MCF 10A (cell line): Measurements from ENCODE around the gene XYLT2. TPM values are rescaled to one million over a fixed set of nuclear protein-coding genes. Genes with fewer than 3 reads are reported as not detected.
A peak's percentile ranks its signal among the peaks of the same experiment; 100 is the strongest.

Source experiments
- BruUV-seq: library from RNA; stranded (reverse); fragments of 400-500 nt; replicated peaks from 2 replicates; lab custom pipeline; 2021; lab: Mats Ljungman, UMichigan
- CTCF ChIA-PET: fragments of 300-600 bp; sonication (Branson Sonifier 250); formaldehyde crosslinking; extraction: SDS; loops from one replicate; lab custom pipeline; 2021; ENCODE audit warnings: antibody characterized with exemption, inconsistent platforms; lab: Yijun Ruan, JAX
- POLR2A ChIA-PET: fragments of 300-600, 350-650 bp; sonication (Branson Sonifier 250); formaldehyde crosslinking; extraction: SDS; loops from one replicate; lab custom pipeline; 2020; ENCODE audit warnings: antibody characterized with exemption, inconsistent platforms; lab: Yijun Ruan, JAX
- DNase-seq: peaks from one replicate; pipeline ENCODE4 v3.0.0-alpha.2; 2018; ENCODE audit not compliant: unreplicated experiment
- H3K27ac Mint-ChIP-seq: one replicate; pipeline ENCODE4 v1.8.0; 2022; ENCODE audit warnings: mild to moderate bottlenecking, low read depth, mixed read lengths; ENCODE audit not compliant: unreplicated experiment
- H3K27me3 Mint-ChIP-seq: one replicate; pipeline ENCODE4 v1.8.0; 2022; ENCODE audit warnings: mixed read lengths; ENCODE audit not compliant: insufficient read depth, unreplicated experiment
- H3K36me3 Mint-ChIP-seq: one replicate; pipeline ENCODE4 v1.8.0; 2022; ENCODE audit warnings: mild to moderate bottlenecking, moderate library complexity, mixed read lengths; ENCODE audit not compliant: insufficient read depth, unreplicated experiment
- H3K4me1 Mint-ChIP-seq: one replicate; pipeline ENCODE4 v1.8.0; 2022; ENCODE audit warnings: mixed read lengths; ENCODE audit not compliant: insufficient read depth, unreplicated experiment
- H3K4me3 Mint-ChIP-seq: one replicate; pipeline ENCODE4 v1.8.0; 2022; ENCODE audit warnings: mild to moderate bottlenecking, moderate library complexity, mixed read lengths; ENCODE audit not compliant: unreplicated experiment
- H3K9me3 Mint-ChIP-seq: one replicate; pipeline ENCODE4 v1.8.0; 2022; ENCODE audit warnings: mixed read lengths; ENCODE audit not compliant: unreplicated experiment
- CTCF ChIP-seq: fragments of 200-600 bp; IDR thresholded peaks from one replicate; pipeline ENCODE4 v1.8.0; 2022; ENCODE audit warnings: antibody characterized with exemption, mild to moderate bottlenecking; ENCODE audit not compliant: unreplicated experiment
- intact Hi-C: fragments of 100-400 bp; cut with micrococcal nuclease; formaldehyde crosslinking; loops from 2 replicates; pipeline ENCODE4 v1.14.1; 2022
- total RNA-seq: library from RNA; stranded (reverse); gene quantifications from 2 replicates; pipeline ENCODE4 v1.2.3, GENCODE V29; 2022

The XYLT2 gene
- total RNA-seq, 1 experiment from 2014 or later: 9.6 TPM

GRCh38 chr17:50360486-50361115 lies 14.7 kb downstream of the XYLT2 start:
- no peak overlapping the region for H3K4me3 Mint-ChIP-seq
- no peaks in the 10 kb centered on the region for H3K9me3 Mint-ChIP-seq
- CTCF ChIA-PET: interaction anchor here (0.6 to 5.2 kb wide), 21 partner anchors 9 to 416 kb away, joined by 3 to 46 read pairs (median 5); partner anchors contain the start of genes LRRC59 and RSAD1
- POLR2A ChIA-PET: interaction anchor here (1.2 to 3.7 kb wide), 4 partner anchors 11 to 127 kb away, joined by 3 to 30 read pairs (median 18); partner anchors contain the start of genes EME1, LRRC59 and MRPL27
- no peak overlapping the region for H3K27ac Mint-ChIP-seq
- DNase-seq: no peak
- H3K4me1 Mint-ChIP-seq: peaks cover 7% of the 10 kb centered on the region
- BruUV-seq: no TSS peak
- intact Hi-C loops: no loop called here
- no peak for TF ChIP-seq CTCF
- H3K36me3 Mint-ChIP-seq: peaks cover 30% of the 10 kb centered on the region
- H3K27me3 Mint-ChIP-seq: no peaks in the 10 kb centered on the region

GRCh38 chr17:50361561-50362480 lies 15.9 kb downstream of the XYLT2 start:
- BruUV-seq: no TSS peak
- intact Hi-C loops: no loop called here
- ChIA-PET POLR2A (interaction anchor here (0.7 to 3.7 kb wide), 13 partner anchors 8 to 126 kb away, joined by 3 to 30 read pairs (median 5); partner anchors contain the start of genes EME1, LRRC59, MRPL27 and RSAD1), CTCF (interaction anchor here (0.5 to 5.2 kb wide), 49 partner anchors 8 to 713 kb away, joined by 3 to 46 read pairs (median 4); partner anchors contain the start of genes ACSF2, LRRC59, RSAD1 and XYLT2)
- TF ChIP-seq CTCF: peak; percentile 62
- Mint-ChIP-seq H3K4me3 (no peak overlapping the region), H3K4me1 (peaks cover 7% of the 10 kb centered on the region), H3K9me3 (no peaks in the 10 kb centered on the region), H3K27me3 (no peaks in the 10 kb centered on the region), H3K27ac (peak overlapping the region; percentile 67), H3K36me3 (peaks cover 27% of the 10 kb centered on the region)
- DNase-seq: peak; percentile 74

GRCh38 chr17:50362661-50363060 lies 16.7 kb downstream of the XYLT2 start:
- DNase-seq: no peak
- intact Hi-C loops: no loop called here
- Mint-ChIP-seq H3K4me3 (no peak overlapping the region), H3K4me1 (peaks cover 7% of the 10 kb centered on the region), H3K27ac (no peak overlapping the region), H3K36me3 (peaks cover 31% of the 10 kb centered on the region), H3K9me3 (no peaks in the 10 kb centered on the region), H3K27me3 (no peaks in the 10 kb centered on the region)
- BruUV-seq: no TSS peak
- POLR2A ChIA-PET: interaction anchor here (0.8 to 3.7 kb wide), 9 partner anchors 9 to 117 kb away, joined by 3 to 30 read pairs (median 7); partner anchors contain the start of genes EME1, LRRC59 and MRPL27
- TF ChIP-seq CTCF: no peak
- CTCF ChIA-PET: interaction anchor here (0.5 to 5.2 kb wide), 35 partner anchors 8 to 785 kb away, joined by 3 to 46 read pairs (median 4); partner anchors contain the start of genes ACSF2, LRRC59, RSAD1 and XYLT2
